ENCODE data around the gene SFPQ. TPM values are rescaled to one million over a fixed set of nuclear protein-coding genes. Genes with fewer than 3 reads are reported as not detected.

SFPQ gene
- total RNA-seq, 2 donors from 2014 or later: 178 to 311 TPM

- Histone ChIP-seq H3K4me1 (replicated peaks) (no peaks in the 10 kb centered on the region), H3K27me3 (replicated peaks; ENCODE audit: insufficient read depth) (no peaks in the 10 kb centered on the region), H3K36me3 (no peaks in the 10 kb centered on the region), H3K9me3 (no peaks in the 10 kb centered on the region), H3K4me3 (no peak overlapping the region), H3K27ac (no peak overlapping the region)
- intact Hi-C loops (cut with DNase I): loop anchor here (2.0 to 10.0 kb wide), 2 partner anchors 97 to 243 kb away; no protein-coding TSS in a partner anchor
- 50% methylated on average over 2 of the region's 2 CpGs for WGBS
- no peak for TF ChIP-seq CTCF (IDR thresholded peaks at IDR 0.05)
- no peak for DNase-seq (ENCODE audit: low spot score)
Observed at GRCh38 chr1:35201631-35202030, 8.7 kb upstream of the SFPQ start.

- Histone ChIP-seq H3K4me1 (replicated peaks) (peaks cover 21% of the 10 kb centered on the region), H3K9me3 (no peaks in the 10 kb centered on the region), H3K27me3 (replicated peaks; ENCODE audit: insufficient read depth) (no peaks in the 10 kb centered on the region), H3K27ac (peak overlapping the region; percentile 99), H3K4me3 (peak overlapping the region; percentile 97 to 100), H3K36me3 (peaks cover 14 to 15% of the 10 kb centered on the region in 2 donors)
- peak; percentile 59 for TF ChIP-seq POLR2AphosphoS5 (IDR thresholded peaks at IDR 0.05)
- TF ChIP-seq CTCF (IDR thresholded peaks at IDR 0.05): peak in 2 of 4 experiments; percentile 43 to 53
- TF ChIP-seq POLR2A (IDR thresholded peaks at IDR 0.05): peak; percentile 71
- intact Hi-C loops (cut with DNase I): loop anchor here (2.0 to 5.0 kb wide), 2 partner anchors 161 to 365 kb away; partner anchors contain the start of genes KIAA0319L, NCDN and ZMYM6
- DNase-seq (ENCODE audit: low spot score): peak; percentile 76
- WGBS: 0% methylated on average over 34 of the region's 94 CpGs
Observed at GRCh38 chr1:35192056-35192852, 691 bp downstream of the SFPQ start.

GRCh38 chr1:35191429-35192055, 1.4 kb downstream of the SFPQ start:
- Histone ChIP-seq H3K4me3 (peak overlapping the region; percentile 97 to 100), H3K4me1 (replicated peaks) (peaks cover 21% of the 10 kb centered on the region), H3K36me3 (peaks cover 18 to 22% of the 10 kb centered on the region in 2 donors), H3K9me3 (no peaks in the 10 kb centered on the region), H3K27me3 (replicated peaks; ENCODE audit: insufficient read depth) (no peaks in the 10 kb centered on the region), H3K27ac (peak overlapping the region; percentile 99)
- no peak for DNase-seq (ENCODE audit: low spot score)
- intact Hi-C loops (cut with DNase I): loop anchor here (2.0 to 5.0 kb wide), 2 partner anchors 161 to 366 kb away; partner anchors contain the start of genes KIAA0319L, NCDN and ZMYM6
- under 1% methylated on average over 24 of the region's 25 CpGs for WGBS
- TF ChIP-seq POLR2A (IDR thresholded peaks at IDR 0.05): no peak
- no peak for TF ChIP-seq CTCF (IDR thresholded peaks at IDR 0.05)
- TF ChIP-seq POLR2AphosphoS5 (IDR thresholded peaks at IDR 0.05): no peak

GRCh38 chr1:35190784-35191183, 2.2 kb downstream of the SFPQ start:
- peaks cover 20 to 27% of the 10 kb centered on the region in 2 donors for H3K36me3 ChIP-seq
- no peak for DNase-seq (ENCODE audit: low spot score)
- 3% methylated on average over 6 of the region's 6 CpGs for WGBS
- peak overlapping the region; percentile 97 to 100 for H3K4me3 ChIP-seq
- peak overlapping the region; percentile 99 for H3K27ac ChIP-seq
- H3K9me3 ChIP-seq: no peaks in the 10 kb centered on the region
- no peaks in the 10 kb centered on the region for H3K27me3 ChIP-seq (replicated peaks; ENCODE audit: insufficient read depth)
- intact Hi-C loops (cut with DNase I): loop anchor here (5.0 kb wide), 1 partner anchor 367 kb away; the partner anchor contains the start of genes KIAA0319L and NCDN
- peaks cover 25% of the 10 kb centered on the region for H3K4me1 ChIP-seq (replicated peaks)
- TF ChIP-seq POLR2AphosphoS5 (IDR thresholded peaks at IDR 0.05): no peak
- TF ChIP-seq POLR2A (IDR thresholded peaks at IDR 0.05): no peak
- no peak for TF ChIP-seq CTCF (IDR thresholded peaks at IDR 0.05)
